ENCODE measurements around the gene C1orf159. TPM values are rescaled to one million over a fixed set of nuclear protein-coding genes. Genes with fewer than 3 reads are reported as not detected.

C1orf159 gene
- total and polyA plus RNA-seq, 2 donors (not counting 1 experiment from before 2014, with no cell fraction given): 2.6 to 3.3 TPM

- H3K4me2 ChIP-seq (ENCODE audit: extremely low read depth, insufficient read depth, low read length): no peak overlapping the region
- H3K36me3 ChIP-seq (ENCODE audit: control insufficient read depth, insufficient read depth, low read length): peaks cover 7% of the 10 kb centered on the region
- DNase-seq (ENCODE audit: low read depth in 2 of 2): no peak
- no peak overlapping the region for H3K4me3 ChIP-seq (replicated peaks in 1 of 4; ENCODE audit: control extremely low read depth in 1 of 4, insufficient read depth in 1 of 4, low read depth in 3 of 4, low read length in 4 of 4)
- no peaks in the 10 kb centered on the region for H3K27me3 ChIP-seq (ENCODE audit: control insufficient read depth, insufficient read depth, low read length)
- TF ChIP-seq EZH2 (IDR thresholded peaks at IDR 0.05; ENCODE audit: low read length, missing control alignments) (no peak), CTCF (conservative IDR thresholded peaks at IDR 0.05 in 1 of 2, IDR thresholded peaks at IDR 0.05 in 1 of 2; ENCODE audit: low read depth in 1 of 2, low read length in 2 of 2) (no peak)
- no peaks in the 10 kb centered on the region for H3K4me1 ChIP-seq (ENCODE audit: control insufficient read depth, extremely low read depth, insufficient read depth, low read length)
- H2AFZ ChIP-seq (ENCODE audit: low read length): no peak overlapping the region
- no peaks in the 10 kb centered on the region for H3K9me3 ChIP-seq (ENCODE audit: control insufficient read depth, insufficient read depth, low read depth, low read length)
- H3K9ac ChIP-seq (ENCODE audit: insufficient read depth, low read length): no peak overlapping the region
- no peaks in the 10 kb centered on the region for H3K79me2 ChIP-seq (ENCODE audit: control insufficient read depth, insufficient read depth, low read length)
- no peaks in the 10 kb centered on the region for H4K20me1 ChIP-seq (ENCODE audit: control insufficient read depth, extremely low read depth, insufficient read depth, low read length)
- H3K27ac ChIP-seq (ENCODE audit: insufficient read depth, low read length): no peak overlapping the region
Measured at GRCh38 chr1:1048765-1049164, 67.1 kb downstream of the C1orf159 start.

- peaks cover 5% of the 10 kb centered on the region for H3K36me3 ChIP-seq (ENCODE audit: control insufficient read depth, insufficient read depth, low read length)
- no peaks in the 10 kb centered on the region for H3K79me2 ChIP-seq (ENCODE audit: control insufficient read depth, insufficient read depth, low read length)
- no peaks in the 10 kb centered on the region for H3K9me3 ChIP-seq (ENCODE audit: control insufficient read depth, insufficient read depth, low read depth, low read length)
- no peak for DNase-seq (ENCODE audit: low read depth in 2 of 2)
- H3K4me3 ChIP-seq (replicated peaks in 1 of 4; ENCODE audit: control extremely low read depth in 1 of 4, insufficient read depth in 1 of 4, low read depth in 3 of 4, low read length in 4 of 4): no peak overlapping the region
- H3K9ac ChIP-seq (ENCODE audit: insufficient read depth, low read length): no peak overlapping the region
- no peaks in the 10 kb centered on the region for H3K27me3 ChIP-seq (ENCODE audit: control insufficient read depth, insufficient read depth, low read length)
- H3K27ac ChIP-seq (ENCODE audit: insufficient read depth, low read length): no peak overlapping the region
- no peaks in the 10 kb centered on the region for H3K4me1 ChIP-seq (ENCODE audit: control insufficient read depth, extremely low read depth, insufficient read depth, low read length)
- H3K4me2 ChIP-seq (ENCODE audit: extremely low read depth, insufficient read depth, low read length): no peak overlapping the region
- no peak for TF ChIP-seq CTCF (conservative IDR thresholded peaks at IDR 0.05 in 1 of 2, IDR thresholded peaks at IDR 0.05 in 1 of 2; ENCODE audit: low read depth in 1 of 2, low read length in 2 of 2)
- TF ChIP-seq EZH2 (IDR thresholded peaks at IDR 0.05; ENCODE audit: low read length, missing control alignments): no peak
- no peaks in the 10 kb centered on the region for H4K20me1 ChIP-seq (ENCODE audit: control insufficient read depth, extremely low read depth, insufficient read depth, low read length)
- H2AFZ ChIP-seq (ENCODE audit: low read length): no peak overlapping the region
Measured at GRCh38 chr1:1047963-1048362, 67.9 kb downstream of the C1orf159 start.

GRCh38 chr1:1047407-1047806 is 68.5 kb downstream of the C1orf159 start:
- no peak overlapping the region for H2AFZ ChIP-seq (ENCODE audit: low read length)
- TF ChIP-seq CTCF (conservative IDR thresholded peaks at IDR 0.05 in 1 of 2, IDR thresholded peaks at IDR 0.05 in 1 of 2; ENCODE audit: low read depth in 1 of 2, low read length in 2 of 2) (no peak), EZH2 (IDR thresholded peaks at IDR 0.05; ENCODE audit: low read length, missing control alignments) (no peak)
- H3K36me3 ChIP-seq (ENCODE audit: control insufficient read depth, insufficient read depth, low read length): peaks cover 8% of the 10 kb centered on the region
- no peak for DNase-seq (ENCODE audit: low read depth in 2 of 2)
- no peak overlapping the region for H3K9ac ChIP-seq (ENCODE audit: insufficient read depth, low read length)
- H3K27ac ChIP-seq (ENCODE audit: insufficient read depth, low read length): no peak overlapping the region
- no peak overlapping the region for H3K4me3 ChIP-seq (replicated peaks in 1 of 4; ENCODE audit: control extremely low read depth in 1 of 4, insufficient read depth in 1 of 4, low read depth in 3 of 4, low read length in 4 of 4)
- H3K4me2 ChIP-seq (ENCODE audit: extremely low read depth, insufficient read depth, low read length): no peak overlapping the region
- H3K9me3 ChIP-seq (ENCODE audit: control insufficient read depth, insufficient read depth, low read depth, low read length): no peaks in the 10 kb centered on the region
- H4K20me1 ChIP-seq (ENCODE audit: control insufficient read depth, extremely low read depth, insufficient read depth, low read length): no peaks in the 10 kb centered on the region
- no peaks in the 10 kb centered on the region for H3K4me1 ChIP-seq (ENCODE audit: control insufficient read depth, extremely low read depth, insufficient read depth, low read length)
- H3K79me2 ChIP-seq (ENCODE audit: control insufficient read depth, insufficient read depth, low read length): no peaks in the 10 kb centered on the region
- H3K27me3 ChIP-seq (ENCODE audit: control insufficient read depth, insufficient read depth, low read length): no peaks in the 10 kb centered on the region
